Aorta (tissue), 5 donors: Measurements from ENCODE around the gene ITGB2. TPM values are rescaled to one million over a fixed set of nuclear protein-coding genes. Genes with fewer than 3 reads are reported as not detected.
A peak's percentile ranks its signal among the peaks of the same experiment; 100 is the strongest.

Experiments
- ATAC-seq: fragments of 200-7000 bp; cut with Tn5 transposase; one replicate; pipeline ENCODE4 v1.9.1; 2022; ENCODE audit warnings: moderate library complexity; ENCODE audit not compliant: low FRiP score
- DNase-seq, 2 donors: peaks; one replicate each; pipeline ENCODE4 v3.0.0-alpha.2; 2020
- H3K27ac ChIP-seq, 2 donors: one replicate each; pipeline ENCODE4 v1.5.1; 2013; ENCODE audit warnings: low read length in 2 of 2, mild to moderate bottlenecking in 2 of 2, moderate library complexity in 2 of 2, control low read depth in 1 of 2, inconsistent platforms in 1 of 2, low read depth in 1 of 2
- H3K27me3 ChIP-seq, 2 donors: one replicate each; pipeline ENCODE4 v1.6.1; 2013; ENCODE audit warnings: control low read depth in 1 of 2, low read length in 1 of 2, mild to moderate bottlenecking in 1 of 2, moderate library complexity in 1 of 2; ENCODE audit not compliant: insufficient read depth in 2 of 2, control insufficient read depth in 1 of 2
- H3K36me3 ChIP-seq, 2 donors: one replicate each; pipeline ENCODE4 v1.6.1; 2013; ENCODE audit warnings: control low read depth in 1 of 2, low read length in 1 of 2, mild to moderate bottlenecking in 1 of 2; ENCODE audit not compliant: insufficient read depth in 2 of 2, control insufficient read depth in 1 of 2
- H3K4me1 ChIP-seq, 2 donors: one replicate each; pipeline ENCODE4 v1.6.1; 2013; ENCODE audit warnings: low read length in 2 of 2, control low read depth in 1 of 2, mild to moderate bottlenecking in 1 of 2, moderate library complexity in 1 of 2; ENCODE audit not compliant: insufficient read depth in 2 of 2, control insufficient read depth in 1 of 2
- H3K4me3 ChIP-seq, 2 donors: one replicate each; pipeline ENCODE4 v1.5.1; 2013; ENCODE audit warnings: low read length in 2 of 2, control low read depth in 1 of 2, mild to moderate bottlenecking in 1 of 2
- H3K9me3 ChIP-seq: one replicate; pipeline ENCODE4 v1.6.1; 2013; ENCODE audit warnings: mild to moderate bottlenecking, low read length; ENCODE audit not compliant: control insufficient read depth
- WGBS, 2 donors: extraction: QIAGEN DNeasy Blood & Tissue Kit; methylation state at CpG; one replicate each; pipeline ENCODE4 v1.1.7; 2013; 5-methylcytosine and 5-hydroxymethylcytosine counted together
- intact Hi-C, 2 donors: fragments of 100-400 bp; cut with DNase I; formaldehyde crosslinking; loops; one replicate each; pipeline versions ENCODE4 v1.14.2 to v1.15.0; 2022
- polyA plus RNA-seq, 2 donors: library from polyadenylated mRNA; stranded (reverse); fragments of 200-250 nt; gene quantifications; one replicate each; pipeline ENCODE4 v1.2.3, GENCODE V29; 2013
- total RNA-seq, 2 donors: library from RNA; stranded (reverse); fragmentation: NEBNext Ultra II Directional; extraction: Animal tissue kit (Norgen Biotek cat#: 25700); gene quantifications; one replicate each; pipeline ENCODE4 v1.2.1, GENCODE V29; 2021
- donor health status: healthy with polysubstance abuse.
- donor health status: Bipolar disorder and iron deficiency.
- donor health status: DM: no; HTN: no; CAD: no.
- donor health status: DM: no; HTN: no; CAD: no.
- donor health status: DM: yes; HTN: yes; CAD: no.

The ITGB2 gene
- total and polyA plus RNA-seq, 4 donors = 6.7 to 110 (median 57.0) TPM

DNA sequence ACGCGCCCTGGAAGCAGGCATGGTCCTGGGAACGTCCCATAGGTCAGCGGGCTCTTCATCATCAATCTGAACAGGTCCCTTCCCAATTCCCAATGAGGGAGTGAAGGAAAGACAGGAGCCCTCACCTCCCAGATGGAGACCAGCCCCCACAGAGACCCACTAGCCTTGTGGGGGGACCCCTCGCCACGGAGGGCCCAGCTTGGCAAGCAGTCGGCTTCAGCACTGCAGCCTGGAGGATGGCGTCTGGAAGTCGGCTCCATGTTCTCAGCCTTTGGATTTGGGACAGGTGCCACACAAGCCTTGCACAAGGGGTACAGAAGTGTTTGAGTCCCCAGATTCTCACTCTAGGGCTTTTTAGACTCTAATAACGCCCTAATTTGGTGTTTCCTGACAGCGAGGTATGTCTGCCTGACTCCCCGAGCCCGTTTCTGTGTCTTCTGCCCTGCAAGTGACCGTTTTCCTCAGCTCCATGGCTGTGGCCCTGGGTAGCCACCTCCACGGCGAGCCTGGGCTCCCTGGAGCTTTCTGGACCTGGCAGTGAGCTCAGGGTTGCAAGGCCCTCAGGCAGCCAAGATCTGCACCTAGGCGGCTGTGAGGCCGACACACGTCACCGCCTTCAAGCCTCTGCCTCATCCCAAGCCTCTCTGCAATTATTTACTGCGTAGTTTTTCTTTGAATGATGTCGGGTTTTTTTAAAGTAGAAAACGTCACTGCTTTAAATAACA is 77.8 kb downstream of the ITGB2 start:
- Histone ChIP-seq H3K27me3 (no peaks in the 10 kb centered on the region), H3K9me3 (no peaks in the 10 kb centered on the region), H3K4me3 (no peak overlapping the region), H3K4me1 (no peaks in the 10 kb centered on the region), H3K36me3 (no peaks in the 10 kb centered on the region), H3K27ac (no peak overlapping the region)
- no peak for ATAC-seq
- 78 to 80% methylated on average over 23 of the region's 23 CpGs for WGBS, 2 donors
- no peak for DNase-seq
- intact Hi-C loops = no loop called here

- no peaks in the 10 kb centered on the region for H3K36me3 ChIP-seq
- DNase-seq (no peak), ATAC-seq (no peak)
- 83 to 84% methylated on average over 10 of the region's 10 CpGs for WGBS, 2 donors
- H3K9me3 ChIP-seq = no peaks in the 10 kb centered on the region
- intact Hi-C loops = no loop called here
- no peak overlapping the region for H3K4me3 ChIP-seq
- H3K27me3 ChIP-seq = no peaks in the 10 kb centered on the region
- no peak overlapping the region for H3K27ac ChIP-seq
- H3K4me1 ChIP-seq = no peaks in the 10 kb centered on the region
Measured at GRCh38 chr21:44842087-44842486, 78.6 kb downstream of the ITGB2 start.

DNA sequence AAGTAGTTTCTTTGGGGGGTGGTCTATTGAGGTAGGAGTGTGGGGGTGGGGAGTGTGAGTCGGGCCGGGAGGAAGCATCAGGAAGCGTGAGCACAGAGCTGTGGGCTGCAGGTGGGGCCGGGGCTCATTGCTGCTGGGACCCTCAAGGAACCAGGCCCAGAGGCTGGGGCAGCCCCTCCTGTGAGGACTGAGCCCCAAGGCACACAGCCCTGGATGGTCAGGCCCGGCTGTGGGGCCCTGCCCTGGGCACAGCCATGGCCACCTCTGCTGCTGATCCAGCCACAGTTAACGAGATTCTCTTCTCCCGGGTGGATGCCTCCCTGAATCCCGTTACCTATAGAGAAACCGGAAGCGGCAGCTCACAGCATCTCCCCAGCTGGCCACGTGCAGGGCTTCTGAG is 79.9 kb downstream of the ITGB2 start:
- DNase-seq = no peak
- 89 to 90% methylated on average over 11 of the region's 11 CpGs for WGBS, 2 donors
- Histone ChIP-seq H3K9me3 (no peaks in the 10 kb centered on the region), H3K36me3 (no peaks in the 10 kb centered on the region), H3K4me1 (no peaks in the 10 kb centered on the region), H3K27me3 (no peaks in the 10 kb centered on the region), H3K27ac (no peak overlapping the region), H3K4me3 (no peak overlapping the region)
- intact Hi-C loops = no loop called here
- no peak for ATAC-seq

GRCh38 chr21:44838951-44839350 is 81.7 kb downstream of the ITGB2 start:
- no peaks in the 10 kb centered on the region for H3K27me3 ChIP-seq
- no peak overlapping the region for H3K27ac ChIP-seq
- ATAC-seq = no peak
- intact Hi-C loops = no loop called here
- no peaks in the 10 kb centered on the region for H3K4me1 ChIP-seq
- no peak for DNase-seq
- no peaks in the 10 kb centered on the region for H3K9me3 ChIP-seq
- H3K4me3 ChIP-seq = no peak overlapping the region
- WGBS, 2 donors = 93 to 94% methylated on average over 9 of the region's 9 CpGs
- H3K36me3 ChIP-seq = no peaks in the 10 kb centered on the region

DNA sequence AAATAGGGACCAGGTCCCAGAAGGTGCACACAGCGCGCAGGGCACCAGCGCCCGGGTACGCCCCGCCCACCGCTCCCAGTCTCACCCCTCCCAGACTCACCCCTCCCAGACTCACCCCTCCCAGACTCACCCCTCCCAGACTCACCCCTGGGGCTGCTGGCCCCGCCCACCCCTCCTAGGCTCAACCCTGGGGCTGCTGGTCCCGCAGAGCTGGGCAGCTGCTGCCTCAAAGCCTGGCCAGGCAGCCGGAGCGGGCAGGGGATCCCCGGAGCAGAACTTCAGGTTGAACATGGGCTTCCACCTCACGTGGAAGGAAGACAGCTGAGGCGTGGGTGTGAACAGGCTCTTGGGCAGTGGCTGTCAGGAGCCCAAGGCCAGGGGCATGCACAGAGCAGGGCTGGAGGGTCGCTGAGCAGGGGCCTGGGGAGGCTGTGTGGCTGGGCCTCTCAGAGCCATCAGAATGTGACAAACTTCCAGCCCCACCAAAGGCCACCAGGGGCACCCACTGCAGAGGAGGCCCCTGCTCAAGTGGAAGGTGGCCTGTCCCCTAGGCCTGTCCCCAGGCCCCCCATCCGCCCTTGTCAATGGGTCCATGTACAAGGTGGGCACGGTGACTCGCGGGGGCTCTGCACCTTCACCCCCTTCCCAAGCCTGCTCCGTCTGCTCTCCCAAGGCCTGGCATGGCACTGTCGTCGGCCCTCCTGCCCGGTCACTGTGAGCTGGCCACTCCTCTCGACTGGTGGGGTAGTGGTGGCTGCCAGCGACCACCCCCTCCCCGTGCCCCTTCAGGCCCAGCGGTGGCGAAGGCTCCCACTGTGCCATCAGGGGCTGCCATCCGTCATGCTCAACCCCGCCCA is 82.4 kb downstream of the ITGB2 start:
- intact Hi-C loops = no loop called here
- 84 to 91% methylated on average over 28 to 30 of the region's 30 CpGs for WGBS, 2 donors
- Histone ChIP-seq H3K4me1 (no peaks in the 10 kb centered on the region), H3K27ac (no peak overlapping the region), H3K9me3 (no peaks in the 10 kb centered on the region), H3K36me3 (no peaks in the 10 kb centered on the region), H3K27me3 (no peaks in the 10 kb centered on the region), H3K4me3 (no peak overlapping the region)
- DNase-seq (peak in 1 of 2 donors; percentile 72), ATAC-seq (no peak)

DNA sequence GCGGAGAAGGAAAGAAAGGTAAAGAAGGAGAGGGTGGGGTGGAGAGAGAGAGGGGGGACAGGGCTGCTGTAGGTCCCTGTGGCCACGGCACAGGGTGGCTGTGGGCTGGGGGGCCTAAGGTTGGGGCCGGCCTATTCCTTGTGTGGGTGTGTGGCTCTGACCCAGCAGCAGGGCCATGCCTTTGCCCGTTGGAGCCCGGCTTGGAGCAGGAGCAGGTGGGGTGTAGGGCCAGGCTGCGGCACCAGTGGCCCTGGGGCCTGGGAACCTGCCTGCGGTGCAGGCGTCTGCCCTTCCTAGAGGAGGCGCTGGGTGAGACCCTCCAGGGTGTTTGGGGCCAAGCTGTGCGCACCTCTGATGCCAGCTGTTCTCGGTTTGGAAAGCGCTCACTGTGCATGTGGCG is 83.2 kb downstream of the ITGB2 start:
- no peak for ATAC-seq

DNA sequence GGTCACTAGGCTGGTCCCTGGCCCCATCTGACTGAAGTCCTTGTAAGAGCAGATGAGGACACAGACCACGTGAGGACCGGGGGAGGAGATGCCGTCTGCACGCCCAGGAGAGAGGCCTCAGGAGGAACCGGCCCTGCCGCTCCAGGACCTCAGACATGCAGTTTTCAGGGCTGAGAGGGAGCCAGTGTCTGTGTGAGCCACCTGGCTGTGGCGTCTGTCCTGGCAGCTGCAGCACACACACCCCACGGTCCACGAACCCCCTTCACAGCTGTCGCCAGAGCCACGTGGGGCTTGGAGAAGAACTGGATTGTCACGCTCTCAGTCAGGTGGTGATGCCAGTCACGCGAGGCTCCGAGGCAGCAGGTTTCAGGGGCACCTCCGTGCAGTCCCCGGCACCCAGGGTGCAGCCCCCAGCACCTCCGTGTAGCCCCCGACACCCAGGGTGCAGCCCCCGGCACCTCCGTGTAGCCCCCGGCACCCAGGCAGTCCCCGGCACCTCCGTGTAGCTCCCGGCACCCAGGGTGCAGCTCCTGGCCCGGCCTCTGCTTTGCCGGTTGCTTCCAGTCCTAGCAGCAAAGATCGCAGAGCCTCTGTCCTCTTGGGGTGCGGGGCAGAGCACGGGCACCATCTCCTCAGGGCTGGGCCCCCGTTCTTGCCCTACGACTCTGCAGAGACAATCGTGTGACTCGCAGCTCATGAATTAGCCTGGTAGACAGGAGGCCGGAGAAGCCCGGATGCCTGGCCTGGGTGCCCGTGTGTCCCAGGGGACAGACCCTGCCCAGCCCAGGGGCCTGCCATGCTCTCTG is 83.8 kb downstream of the ITGB2 start:
- ATAC-seq = no peak
- Histone ChIP-seq H3K4me1 (no peaks in the 10 kb centered on the region), H3K27me3 (no peaks in the 10 kb centered on the region), H3K36me3 (no peaks in the 10 kb centered on the region), H3K9me3 (no peaks in the 10 kb centered on the region), H3K27ac (no peak overlapping the region), H3K4me3 (no peak overlapping the region)
- DNase-seq = no peak
- intact Hi-C loops = no loop called here
- 72 to 76% methylated on average over 37 of the region's 37 CpGs for WGBS, 2 donors

More for the DNA sequence above, 83.2 kb downstream of the ITGB2 start:
- no peaks in the 10 kb centered on the region for H3K9me3 ChIP-seq
- intact Hi-C loops = no loop called here
- no peak overlapping the region for H3K27ac ChIP-seq
- 90 to 95% methylated on average over 13 of the region's 13 CpGs for WGBS, 2 donors
- H3K27me3 ChIP-seq = no peaks in the 10 kb centered on the region
- no peaks in the 10 kb centered on the region for H3K4me1 ChIP-seq
- no peaks in the 10 kb centered on the region for H3K36me3 ChIP-seq
- H3K4me3 ChIP-seq = no peak overlapping the region
- no peak for DNase-seq

GRCh38 chr21:44836349-44836665 is 84.4 kb downstream of the ITGB2 start:
- WGBS, 2 donors = 38 to 55% methylated on average over 3 of the region's 3 CpGs
- no peaks in the 10 kb centered on the region for H3K36me3 ChIP-seq
- H3K4me3 ChIP-seq = no peak overlapping the region
- no peaks in the 10 kb centered on the region for H3K4me1 ChIP-seq
- intact Hi-C loops = no loop called here
- DNase-seq (no peak), ATAC-seq (no peak)
- no peak overlapping the region for H3K27ac ChIP-seq
- no peaks in the 10 kb centered on the region for H3K9me3 ChIP-seq
- no peaks in the 10 kb centered on the region for H3K27me3 ChIP-seq
